GM12872 (cell line): ENCODE results near the gene RAB34.

Experiments used
- TF ChIP-seq, protein P1 (sequence below): IDR thresholded peaks from 3 replicates; pipeline ENCODE4 v1.5.1; 2011; ENCODE audit warnings: low read depth, mild to moderate bottlenecking, low read length, moderate library complexity; ENCODE audit not compliant: insufficient read depth

The RAB34 gene

DNA sequence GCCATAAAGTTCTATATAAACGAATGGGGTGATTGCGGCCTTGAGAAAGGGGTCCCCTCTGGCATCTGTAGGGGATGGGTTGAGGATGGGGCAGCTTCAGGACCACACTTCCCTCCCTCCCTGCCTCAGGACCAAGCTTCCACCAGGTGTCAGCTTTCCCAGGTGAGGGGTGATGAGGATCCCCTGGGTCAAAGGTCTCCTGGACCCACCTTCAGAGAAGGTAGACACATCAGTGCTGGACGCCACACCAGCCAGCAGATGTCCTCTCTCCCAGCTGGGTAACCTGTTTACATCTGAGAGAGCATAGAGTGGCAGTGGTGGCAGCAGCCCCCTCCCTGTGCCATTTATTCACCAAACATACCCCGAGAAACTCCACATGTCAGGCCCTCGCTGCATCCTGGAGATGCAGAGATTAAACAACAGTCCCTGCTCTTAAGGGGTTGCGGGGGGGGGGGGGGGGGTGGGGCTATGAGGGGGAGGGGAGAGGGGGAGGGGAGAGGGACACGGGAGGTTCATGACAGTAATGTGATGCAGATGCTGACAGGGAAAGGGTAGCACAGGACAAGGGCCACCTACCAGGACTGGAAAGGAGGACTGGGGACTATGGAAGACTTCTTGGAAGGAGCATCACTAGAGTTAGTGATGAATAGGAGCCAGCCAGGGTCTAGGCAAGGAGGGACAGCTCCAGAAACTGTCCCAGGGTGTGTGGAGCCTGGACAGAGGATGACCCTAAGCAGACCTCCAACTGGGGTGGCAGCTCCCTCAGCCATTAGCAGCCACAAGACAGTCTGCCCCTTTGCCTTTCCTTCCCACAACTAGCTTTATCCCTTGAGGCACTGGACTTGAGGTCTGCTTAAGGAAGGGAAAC lies 11.0 kb downstream of the RAB34 start:
- TF ChIP-seq, protein P1, sequence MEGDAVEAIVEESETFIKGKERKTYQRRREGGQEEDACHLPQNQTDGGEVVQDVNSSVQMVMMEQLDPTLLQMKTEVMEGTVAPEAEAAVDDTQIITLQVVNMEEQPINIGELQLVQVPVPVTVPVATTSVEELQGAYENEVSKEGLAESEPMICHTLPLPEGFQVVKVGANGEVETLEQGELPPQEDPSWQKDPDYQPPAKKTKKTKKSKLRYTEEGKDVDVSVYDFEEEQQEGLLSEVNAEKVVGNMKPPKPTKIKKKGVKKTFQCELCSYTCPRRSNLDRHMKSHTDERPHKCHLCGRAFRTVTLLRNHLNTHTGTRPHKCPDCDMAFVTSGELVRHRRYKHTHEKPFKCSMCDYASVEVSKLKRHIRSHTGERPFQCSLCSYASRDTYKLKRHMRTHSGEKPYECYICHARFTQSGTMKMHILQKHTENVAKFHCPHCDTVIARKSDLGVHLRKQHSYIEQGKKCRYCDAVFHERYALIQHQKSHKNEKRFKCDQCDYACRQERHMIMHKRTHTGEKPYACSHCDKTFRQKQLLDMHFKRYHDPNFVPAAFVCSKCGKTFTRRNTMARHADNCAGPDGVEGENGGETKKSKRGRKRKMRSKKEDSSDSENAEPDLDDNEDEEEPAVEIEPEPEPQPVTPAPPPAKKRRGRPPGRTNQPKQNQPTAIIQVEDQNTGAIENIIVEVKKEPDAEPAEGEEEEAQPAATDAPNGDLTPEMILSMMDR, result no peak

DNA sequence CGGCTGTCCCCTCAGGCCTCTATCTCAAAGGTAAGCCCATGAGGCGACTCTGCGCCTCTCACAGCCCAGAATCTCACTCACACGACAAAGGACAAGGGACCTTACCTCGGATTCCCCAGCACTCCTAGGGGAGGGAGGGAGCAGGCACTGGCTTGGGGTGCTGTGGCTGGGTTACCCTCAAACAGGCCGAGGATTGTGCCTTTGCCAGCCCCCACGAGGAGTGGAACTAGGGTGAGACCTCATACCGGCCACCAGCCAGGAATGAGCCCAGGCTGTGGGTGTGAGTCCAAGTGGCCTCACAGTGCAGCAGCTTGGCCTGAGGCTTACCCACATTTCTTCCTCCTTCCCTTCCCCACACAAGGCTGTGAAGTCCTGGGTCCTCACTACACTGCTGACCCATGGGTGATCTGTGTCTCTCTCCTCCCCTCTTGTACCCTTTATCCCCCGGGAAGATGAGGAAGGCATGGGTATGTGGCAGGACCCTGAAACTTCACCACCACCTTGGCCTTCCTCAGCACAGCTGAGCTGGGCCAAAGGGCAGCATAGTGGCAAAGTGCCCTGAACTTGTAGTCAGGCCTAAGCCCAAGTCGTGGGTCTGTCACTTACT lies 11.8 kb downstream of the RAB34 start:
- TF ChIP-seq, protein P1, result no peak

DNA sequence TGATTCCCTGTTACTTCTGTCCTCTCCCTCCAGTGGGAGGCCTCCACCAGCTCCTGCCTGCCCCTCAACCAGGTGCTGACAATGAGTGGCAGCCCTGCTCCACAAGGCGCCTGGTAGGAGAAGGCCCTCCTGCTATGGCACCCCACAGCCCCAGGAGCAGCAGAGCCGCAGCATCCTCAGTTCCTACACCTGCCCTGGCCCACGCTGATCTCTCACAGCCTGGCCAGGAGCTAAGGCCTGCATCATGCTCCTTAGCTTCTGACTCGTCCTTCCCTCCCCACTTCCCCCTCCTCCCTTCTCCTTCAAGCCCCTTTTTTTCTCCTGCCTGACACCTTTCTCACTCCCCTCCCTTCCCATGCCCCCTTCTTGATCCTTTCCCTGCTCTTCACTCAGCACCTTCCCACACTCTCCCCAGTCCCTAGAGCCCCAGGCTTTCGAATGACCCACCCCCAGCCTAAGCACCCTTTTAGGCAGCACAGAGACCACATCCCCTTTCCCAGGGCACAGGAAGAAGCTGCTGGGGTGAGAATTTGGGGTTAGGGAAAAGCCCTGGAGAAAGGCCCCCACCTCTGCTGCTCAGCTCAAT lies 12.5 kb downstream of the RAB34 start:
- TF ChIP-seq, protein P1, result no peak

DNA sequence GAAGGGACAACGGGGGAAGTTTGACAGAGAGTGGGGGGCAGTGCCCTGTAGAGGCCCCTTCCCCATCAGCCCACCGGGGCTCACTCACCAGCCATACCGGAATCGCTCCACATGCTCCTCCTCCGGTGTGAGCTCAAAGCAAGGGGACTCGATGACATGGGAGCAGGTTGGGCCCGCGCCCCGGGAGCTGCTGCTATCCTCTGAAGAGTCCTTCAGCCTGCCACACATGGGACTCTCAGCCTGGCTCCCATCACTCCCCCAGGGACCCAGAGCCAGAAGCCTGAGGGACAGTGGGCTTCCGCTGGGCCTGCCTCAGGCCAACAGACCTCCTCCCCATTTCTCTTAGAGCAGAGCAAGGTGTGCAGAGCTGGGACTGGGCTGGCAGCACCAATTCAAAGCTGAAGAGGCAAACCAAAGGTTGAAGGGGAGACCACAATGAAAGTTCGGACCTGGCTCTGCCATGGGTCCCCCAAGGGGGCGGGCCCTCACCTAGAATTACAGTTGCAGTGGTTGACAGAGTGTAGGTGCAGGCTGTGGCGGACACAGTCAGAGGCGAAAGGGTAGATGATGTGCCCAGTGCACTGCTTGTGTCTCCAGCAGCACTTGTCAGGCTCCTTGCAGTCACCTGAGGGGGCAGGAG lies 13.3 kb downstream of the RAB34 start:
- TF ChIP-seq, protein P1, result no peak

DNA sequence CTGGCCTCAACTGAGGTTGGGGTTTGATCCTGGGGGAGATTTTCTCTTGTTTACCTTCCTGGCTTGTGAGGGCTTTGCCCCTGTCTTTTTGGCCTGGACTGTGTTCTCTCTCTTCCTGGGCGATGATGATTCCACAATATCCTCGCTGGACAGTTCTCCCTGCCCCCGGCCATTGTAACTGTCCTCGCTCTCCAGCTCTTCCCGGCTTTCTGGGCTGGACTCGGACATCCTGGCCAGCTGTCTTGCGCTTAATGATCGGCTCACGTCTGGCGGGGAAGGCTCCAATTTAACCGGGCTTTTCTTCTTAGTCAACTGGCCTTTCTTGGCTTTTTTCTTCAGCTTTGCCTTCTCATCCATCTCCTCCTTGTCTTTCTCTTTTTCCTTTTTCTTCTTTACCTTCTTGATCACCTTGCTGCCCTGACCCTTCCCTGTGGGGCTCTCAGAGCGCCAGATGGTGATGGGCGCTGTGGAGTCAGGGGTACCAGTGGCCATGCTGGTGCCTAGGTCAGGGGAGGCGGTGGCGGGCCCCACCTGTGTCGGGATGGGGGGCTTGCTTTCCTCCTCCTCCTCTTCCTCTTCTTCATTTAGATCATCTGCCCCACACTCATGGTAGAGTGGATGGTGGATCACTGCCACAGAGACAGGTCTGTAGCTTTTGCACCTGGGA lies 14.0 kb downstream of the RAB34 start:
- TF ChIP-seq, protein P1, result no peak

DNA sequence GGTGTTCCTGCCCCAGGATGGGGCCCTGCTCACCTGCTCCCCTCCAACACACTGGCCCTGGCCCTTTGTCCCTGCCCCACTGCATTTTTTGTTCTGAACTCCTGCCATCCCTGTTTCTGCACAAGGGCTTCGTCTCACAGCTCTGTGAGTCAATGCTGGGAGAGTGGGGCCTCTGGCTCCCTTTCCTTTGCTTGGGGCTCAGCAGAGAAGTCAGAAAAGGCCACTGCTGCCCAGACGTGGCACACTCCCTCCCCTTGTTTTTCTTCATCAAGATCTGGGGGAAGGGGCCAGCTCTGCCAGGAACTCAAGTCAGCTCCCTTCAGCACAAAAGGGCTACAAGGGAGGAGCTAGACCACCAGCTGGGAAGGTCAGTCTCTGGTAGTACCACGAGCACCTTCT lies 14.9 kb downstream of the RAB34 start:
- TF ChIP-seq, protein P1, result no peak
